Choroid plexus epithelial cell (primary cell): Measurements from ENCODE around the gene HIVEP3.

Experiments
- DNase-seq: peaks from one replicate; pipeline ENCODE4 v3.0.0-alpha.2; 2010; ENCODE audit warnings: low read depth
- H3K4me3 ChIP-seq: 2 replicates; pipeline ENCODE4 v1.5.1; 2011; ENCODE audit warnings: low read depth, mild to moderate bottlenecking, control low read depth, low read length, moderate library complexity
- CTCF ChIP-seq: conservative IDR thresholded peaks from 2 replicates; pipeline ENCODE4 v1.5.1; 2011; ENCODE audit warnings: low read depth, mild to moderate bottlenecking, control low read depth, inconsistent platforms, low read length, moderate library complexity

The HIVEP3 gene

GRCh38 chr1:41682845-41683625 lies 235.7 kb downstream of the HIVEP3 start:
- TF ChIP-seq CTCF = no peak
- no peak overlapping the region for H3K4me3 ChIP-seq

GRCh38 chr1:41682149-41682548 lies 236.6 kb downstream of the HIVEP3 start:
- no peak overlapping the region for H3K4me3 ChIP-seq
- no peak for TF ChIP-seq CTCF
- no peak for DNase-seq

More at GRCh38 chr1:41682845-41683625, 235.7 kb downstream of the HIVEP3 start:
- DNase-seq = no peak

- TF ChIP-seq CTCF = no peak
- DNase-seq = peak; percentile 72
- no peak overlapping the region for H3K4me3 ChIP-seq
Measured at GRCh38 chr1:41681331-41682098, 237.2 kb downstream of the HIVEP3 start.

GRCh38 chr1:41679994-41680393 lies 238.7 kb downstream of the HIVEP3 start:
- H3K4me3 ChIP-seq = no peak overlapping the region
- DNase-seq = no peak
- no peak for TF ChIP-seq CTCF

- H3K4me3 ChIP-seq = no peak overlapping the region
- DNase-seq = no peak
- no peak for TF ChIP-seq CTCF
Measured at GRCh38 chr1:41679531-41679930, 239.2 kb downstream of the HIVEP3 start.

GRCh38 chr1:41678111-41678878 lies 240.4 kb downstream of the HIVEP3 start:
- H3K4me3 ChIP-seq = no peak overlapping the region
- DNase-seq = peak; percentile 76
- no peak for TF ChIP-seq CTCF
